Nephron progenitor cell (in vitro differentiated cells): ENCODE data around the gene FBF1.

Experiments used
- DNase-seq: peaks from one replicate; pipeline ENCODE4 v3.0.0; 2021
- H3K27ac Mint-ChIP-seq: 2 replicates; pipeline ENCODE4 v1.8.0; 2021; ENCODE audit warnings: mild to moderate bottlenecking, moderate library complexity, mixed read lengths
- H3K27me3 Mint-ChIP-seq: 2 replicates; pipeline ENCODE4 v1.8.0; 2021; ENCODE audit warnings: mild to moderate bottlenecking, low read depth, mixed read lengths; ENCODE audit not compliant: poor library complexity
- H3K36me3 Mint-ChIP-seq: 2 replicates; pipeline ENCODE4 v1.8.0; 2021; ENCODE audit warnings: low read depth, mixed read lengths
- H3K4me1 Mint-ChIP-seq: 2 replicates; pipeline ENCODE4 v1.8.0; 2021; ENCODE audit warnings: mixed read lengths
- H3K4me3 Mint-ChIP-seq: 2 replicates; pipeline ENCODE4 v1.8.0; 2021; ENCODE audit warnings: mild to moderate bottlenecking, moderate library complexity, mixed read lengths
- H3K9me3 Mint-ChIP-seq: 2 replicates; pipeline ENCODE4 v1.8.0; 2021; ENCODE audit warnings: mild to moderate bottlenecking, moderate library complexity, mixed read lengths
- CTCF ChIP-seq: fragments of 200-600 bp; sonication (generic); IDR thresholded peaks from 2 replicates; pipeline ENCODE4 v1.5.0; 2021; ENCODE audit warnings: antibody characterized with exemption

Gene FBF1

GRCh38 chr17:75937652-75938051 is 3.2 kb downstream of the FBF1 start:
- Mint-ChIP-seq H3K9me3 (no peaks in the 10 kb centered on the region), H3K36me3 (peaks cover 3% of the 10 kb centered on the region), H3K4me1 (peaks cover 20% of the 10 kb centered on the region), H3K27ac (no peak overlapping the region), H3K27me3 (peaks cover 7% of the 10 kb centered on the region), H3K4me3 (no peak overlapping the region)
- TF ChIP-seq CTCF = no peak
- no peak for DNase-seq

- H3K27ac Mint-ChIP-seq = no peak overlapping the region
- TF ChIP-seq CTCF = no peak
- no peak for DNase-seq
- H3K9me3 Mint-ChIP-seq = no peaks in the 10 kb centered on the region
- no peak overlapping the region for H3K4me3 Mint-ChIP-seq
- H3K4me1 Mint-ChIP-seq = peaks cover 15% of the 10 kb centered on the region
- H3K27me3 Mint-ChIP-seq = peaks cover 3% of the 10 kb centered on the region
- peaks cover 4% of the 10 kb centered on the region for H3K36me3 Mint-ChIP-seq
These were observed 7.0 kb downstream of the FBF1 start for GRCh38 chr17:75933808-75934207.

GRCh38 chr17:75932852-75933251 is 8.0 kb downstream of the FBF1 start:
- TF ChIP-seq CTCF = no peak
- Mint-ChIP-seq H3K9me3 (no peaks in the 10 kb centered on the region), H3K4me1 (peaks cover 19% of the 10 kb centered on the region), H3K4me3 (no peak overlapping the region), H3K27ac (no peak overlapping the region), H3K36me3 (peaks cover 9% of the 10 kb centered on the region), H3K27me3 (peaks cover 3% of the 10 kb centered on the region)
- no peak for DNase-seq

- peaks cover 3% of the 10 kb centered on the region for H3K27me3 Mint-ChIP-seq
- H3K4me1 Mint-ChIP-seq = peaks cover 20% of the 10 kb centered on the region
- H3K9me3 Mint-ChIP-seq = no peaks in the 10 kb centered on the region
- no peak overlapping the region for H3K4me3 Mint-ChIP-seq
- TF ChIP-seq CTCF = no peak
- H3K36me3 Mint-ChIP-seq = peaks cover 9% of the 10 kb centered on the region
- peak overlapping the region; percentile 19 for H3K27ac Mint-ChIP-seq
- DNase-seq = no peak
These were observed 9.8 kb downstream of the FBF1 start for GRCh38 chr17:75931062-75931461.

- Mint-ChIP-seq H3K36me3 (peaks cover 9% of the 10 kb centered on the region), H3K4me1 (peaks cover 23% of the 10 kb centered on the region), H3K27me3 (peaks cover 3% of the 10 kb centered on the region), H3K9me3 (no peaks in the 10 kb centered on the region), H3K27ac (no peak overlapping the region), H3K4me3 (no peak overlapping the region)
- TF ChIP-seq CTCF = peak; percentile 35
- no peak for DNase-seq
These were observed 13.4 kb downstream of the FBF1 start for GRCh38 chr17:75927286-75927922.

- H3K4me3 Mint-ChIP-seq = no peak overlapping the region
- no peak overlapping the region for H3K27ac Mint-ChIP-seq
- TF ChIP-seq CTCF = no peak
- H3K27me3 Mint-ChIP-seq = peaks cover 3% of the 10 kb centered on the region
- peaks cover 27% of the 10 kb centered on the region for H3K4me1 Mint-ChIP-seq
- no peaks in the 10 kb centered on the region for H3K9me3 Mint-ChIP-seq
- DNase-seq = no peak
- peaks cover 5% of the 10 kb centered on the region for H3K36me3 Mint-ChIP-seq
These were observed 14.4 kb downstream of the FBF1 start for GRCh38 chr17:75926456-75926855.
